Measurements from ENCODE around the gene CDH4.

Gene CDH4

DNA sequence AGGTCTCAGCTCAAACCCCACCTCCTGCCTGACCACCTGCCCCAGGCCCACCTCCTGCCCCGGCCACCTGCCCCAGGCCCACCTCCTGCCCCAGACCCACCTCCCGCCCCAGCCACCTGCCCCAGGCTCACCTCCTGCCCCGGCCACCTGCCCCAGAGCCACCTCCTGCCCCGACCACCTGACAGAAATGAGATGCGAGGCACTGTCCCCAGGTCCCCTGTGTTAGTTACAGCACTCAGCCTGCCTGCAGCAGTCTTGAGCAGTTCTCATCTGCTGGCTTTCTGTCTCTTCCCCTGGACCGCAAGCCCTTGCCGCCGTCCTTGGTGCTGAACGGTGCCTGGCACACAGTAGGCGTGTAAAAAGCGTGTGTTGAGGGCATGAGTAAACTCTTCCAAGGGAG is 79.5 kb downstream of the CDH4 start:
- DNase-seq, result no peak

DNA sequence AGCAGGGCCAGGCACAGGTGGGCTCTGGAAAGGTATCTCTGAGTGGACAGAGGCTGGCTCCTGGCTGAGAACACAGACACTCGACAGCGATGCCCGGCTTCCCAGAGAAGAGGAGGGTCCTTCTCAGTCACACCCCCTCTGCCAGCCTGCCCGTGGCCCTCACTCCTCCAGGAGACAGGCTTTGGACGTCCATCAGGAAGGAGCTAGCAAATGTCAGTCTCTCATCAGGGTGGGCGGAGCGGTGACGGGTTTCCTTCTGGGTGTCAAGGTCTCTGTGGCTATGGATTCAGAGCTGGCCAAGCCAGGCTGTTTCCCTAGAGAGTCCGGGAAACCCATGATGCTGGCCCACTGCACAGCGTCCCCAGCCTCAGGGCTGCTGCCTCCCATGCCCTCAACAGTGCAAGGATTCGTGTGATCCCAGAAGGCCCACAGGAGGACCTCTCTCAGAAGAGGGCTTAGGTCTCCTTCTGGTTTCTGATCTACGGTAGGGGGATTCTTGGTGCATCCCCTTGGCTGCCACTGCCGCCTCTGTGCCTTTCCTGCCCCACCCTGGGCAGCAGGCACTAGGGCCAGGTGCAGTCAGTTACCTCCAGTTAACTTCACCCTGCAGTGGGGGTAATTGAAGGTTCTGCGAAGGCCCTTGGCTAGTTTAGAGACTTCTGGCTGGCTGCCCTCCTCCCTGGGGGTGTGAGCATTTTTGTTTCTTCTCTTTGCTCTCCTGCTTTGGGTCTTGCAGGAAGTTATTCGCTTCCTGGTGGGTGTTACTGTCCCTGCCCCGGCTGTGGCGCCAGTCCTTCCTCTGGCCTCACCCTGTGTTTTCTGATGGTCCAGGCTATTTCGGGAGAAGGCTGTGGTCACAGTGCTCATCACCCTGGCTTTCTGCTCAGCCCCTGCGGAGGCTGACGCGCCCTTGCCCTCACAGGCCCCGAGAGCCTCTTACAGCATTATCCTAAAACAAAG is 80.2 kb downstream of the CDH4 start:
- DNase-seq, result no peak

DNA sequence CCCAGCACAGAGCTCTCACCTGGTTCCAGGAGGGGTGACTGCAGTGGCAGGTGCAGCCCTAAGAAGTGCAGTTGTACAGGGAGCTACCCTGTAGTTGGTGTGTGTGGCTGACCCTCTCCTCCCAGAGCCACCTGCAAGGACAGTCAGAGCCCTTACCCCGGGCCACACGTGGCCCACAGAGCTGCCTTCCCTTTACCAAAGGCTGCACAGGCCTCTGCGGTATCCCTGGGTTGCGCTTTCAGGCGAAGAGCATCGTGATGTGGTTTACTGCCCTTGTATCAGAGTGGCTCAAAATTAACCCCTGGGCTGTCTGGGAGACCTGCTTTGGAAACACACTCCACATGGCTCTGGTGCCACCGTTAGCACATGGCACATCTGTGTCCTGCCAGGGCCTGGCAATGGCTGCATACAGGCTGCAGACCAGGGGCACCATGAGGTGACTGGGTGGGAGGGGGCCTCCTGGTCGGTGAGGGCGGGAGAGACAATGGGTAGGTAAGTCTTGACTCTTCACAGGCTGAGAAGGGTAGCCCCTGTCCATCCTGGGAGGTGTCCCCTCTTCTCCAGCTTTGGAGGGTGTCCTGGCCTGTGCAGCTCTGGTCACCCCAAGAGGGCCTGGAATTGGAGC is 81.5 kb downstream of the CDH4 start:
- DNase-seq, result no peak

DNA sequence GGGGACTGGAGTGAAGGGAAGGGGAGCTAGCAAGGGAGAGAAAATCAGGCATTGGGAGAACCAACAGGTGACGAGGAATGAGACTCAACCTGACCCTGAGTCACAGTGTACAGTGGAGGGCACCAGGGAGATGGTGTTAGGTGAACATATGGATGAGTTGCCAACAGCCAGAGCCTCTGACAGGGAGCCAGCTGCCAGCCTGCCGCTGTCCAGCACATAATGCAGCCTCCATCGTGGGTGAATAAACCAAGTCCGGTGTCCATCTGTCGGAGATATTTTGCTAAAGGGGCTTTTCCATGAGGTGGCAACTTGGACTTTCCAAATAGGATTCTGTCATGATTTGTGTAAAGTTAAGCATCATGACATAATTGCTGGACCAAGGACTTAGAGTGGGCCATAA is 88.1 kb downstream of the CDH4 start:
- no peak for DNase-seq

DNA sequence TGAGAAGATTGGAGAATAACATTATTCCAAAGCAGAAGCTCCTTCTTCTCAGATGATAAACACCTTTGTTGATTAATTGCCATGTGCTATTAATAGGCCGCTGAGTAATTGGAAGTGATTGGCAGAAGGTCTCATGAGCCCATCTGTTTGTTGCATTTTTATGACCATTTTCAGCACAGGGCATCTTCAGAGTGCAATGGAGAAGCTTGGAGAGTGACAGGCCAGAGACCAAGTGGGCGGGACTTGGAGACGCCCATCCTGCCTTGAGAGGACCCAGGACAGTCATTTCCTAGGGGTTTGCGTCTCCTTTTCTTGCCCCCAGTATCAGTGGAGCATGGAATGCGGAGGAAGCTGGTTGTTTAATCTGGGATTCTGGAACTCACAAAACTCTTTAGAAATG is 89.5 kb downstream of the CDH4 start:
- DNase-seq, result no peak

DNA sequence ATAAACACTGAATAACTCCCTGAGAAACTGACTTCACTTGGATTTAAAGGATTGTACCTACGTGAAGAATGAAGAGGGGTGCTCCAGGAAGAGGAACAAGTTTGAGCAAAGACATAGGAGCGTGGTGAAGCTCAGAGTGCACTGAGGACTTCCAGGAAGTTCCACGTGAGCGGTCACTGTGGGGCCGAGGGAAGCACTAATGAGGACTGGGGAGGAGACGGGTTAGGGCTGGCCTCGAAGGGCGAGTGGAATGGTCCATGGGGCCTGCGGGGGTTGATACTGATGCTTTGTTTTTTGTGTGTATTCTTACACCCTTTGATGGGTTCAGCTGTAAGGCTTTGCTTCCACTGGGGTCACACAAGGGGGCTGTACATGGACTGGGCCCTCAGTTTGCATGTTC is 91.9 kb downstream of the CDH4 start:
- no peak for DNase-seq

DNA sequence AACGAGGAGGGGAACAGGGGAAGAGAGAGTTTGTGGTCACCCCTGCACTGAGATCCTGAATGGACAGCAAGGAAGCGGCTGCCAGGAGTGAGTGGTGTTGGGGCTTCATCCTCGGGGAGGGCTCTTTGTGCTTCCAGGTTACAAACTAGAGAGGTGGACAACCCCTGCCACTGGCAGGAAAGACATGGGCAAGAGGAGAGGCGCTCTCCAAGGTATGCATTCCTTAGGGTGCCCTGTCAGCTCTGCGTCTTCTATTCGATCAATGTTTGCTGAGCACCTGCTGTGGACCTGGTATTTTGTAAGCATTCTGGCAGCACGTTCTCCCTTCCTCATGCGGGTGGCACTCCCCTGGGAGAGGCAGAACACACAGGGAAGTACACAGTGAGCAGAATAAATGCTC is 93.6 kb downstream of the CDH4 start:
- no peak for DNase-seq

DNA sequence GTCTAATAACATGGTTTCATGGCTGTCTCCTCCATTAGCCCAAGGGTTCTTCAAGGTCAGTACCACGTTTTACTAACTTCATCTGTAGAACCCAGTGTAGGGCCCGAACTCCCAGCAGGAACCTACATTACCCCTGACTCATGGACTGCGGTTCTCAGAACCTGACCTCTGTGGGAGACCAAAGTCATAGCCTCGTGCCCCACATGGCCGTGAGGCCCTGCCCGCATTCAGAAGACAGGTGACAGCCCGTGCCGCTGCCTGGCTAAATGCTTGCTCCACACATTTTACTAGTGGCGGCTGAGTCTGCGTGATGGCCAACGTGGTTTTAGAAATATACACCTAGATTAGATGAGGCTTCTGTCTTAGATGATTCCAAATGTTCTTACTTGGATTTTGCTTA is 94.9 kb downstream of the CDH4 start:
- no peak for DNase-seq

DNA sequence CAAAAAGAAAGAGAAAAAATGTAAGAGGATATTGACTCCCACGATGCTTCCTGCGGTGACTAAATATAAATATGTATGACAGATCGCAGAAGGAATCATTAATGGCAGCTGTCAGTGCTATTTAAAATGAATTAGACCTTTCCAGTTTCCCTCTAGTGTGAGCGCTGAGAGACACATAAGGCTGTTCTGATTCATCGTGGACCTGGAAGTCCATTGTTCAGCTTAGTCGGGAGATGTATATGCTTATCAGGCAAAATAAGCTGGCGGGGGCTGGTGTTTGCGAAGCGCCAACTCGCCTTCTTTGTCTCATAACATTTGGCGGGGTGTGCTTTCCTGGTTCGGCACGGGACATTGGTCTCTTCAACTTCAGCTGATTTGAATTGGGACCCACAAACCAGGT is 95.4 kb downstream of the CDH4 start:
- no peak for DNase-seq

DNA sequence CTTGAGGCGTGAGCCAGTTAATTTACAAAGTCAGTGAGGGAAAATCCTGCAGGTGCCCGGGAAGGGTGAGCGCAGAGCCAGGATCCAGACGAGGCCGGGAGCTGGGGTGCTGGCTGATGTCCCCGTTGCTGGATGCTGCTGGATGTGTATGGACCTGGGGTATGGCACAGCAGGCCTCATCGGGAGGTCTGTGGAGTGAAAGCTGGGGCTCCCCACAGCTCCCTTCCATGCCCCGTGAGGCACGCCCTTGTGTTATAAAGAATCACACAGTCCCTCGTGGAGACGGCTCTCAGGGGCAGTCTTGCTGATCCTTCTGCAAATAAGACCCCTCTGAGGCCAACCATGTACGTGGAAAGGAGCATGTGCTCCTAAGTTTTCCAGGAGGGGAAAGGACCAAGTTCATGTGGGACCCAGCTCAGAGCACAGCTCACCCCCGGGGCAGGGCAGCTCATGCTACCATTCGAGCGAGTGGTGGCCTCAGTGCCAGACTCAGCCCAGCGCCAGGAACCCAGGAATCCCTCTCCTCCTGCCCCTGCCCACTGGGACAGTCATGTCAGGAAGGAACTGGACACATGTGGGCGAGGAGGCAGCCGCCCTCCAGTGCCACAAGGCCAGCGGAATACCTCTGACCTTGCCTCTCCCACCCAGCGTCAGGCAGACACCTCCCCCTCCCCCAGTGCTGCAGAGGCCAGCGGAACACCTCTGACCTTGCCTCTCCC is 97.5 kb downstream of the CDH4 start:
- DNase-seq, result no peak

DNA sequence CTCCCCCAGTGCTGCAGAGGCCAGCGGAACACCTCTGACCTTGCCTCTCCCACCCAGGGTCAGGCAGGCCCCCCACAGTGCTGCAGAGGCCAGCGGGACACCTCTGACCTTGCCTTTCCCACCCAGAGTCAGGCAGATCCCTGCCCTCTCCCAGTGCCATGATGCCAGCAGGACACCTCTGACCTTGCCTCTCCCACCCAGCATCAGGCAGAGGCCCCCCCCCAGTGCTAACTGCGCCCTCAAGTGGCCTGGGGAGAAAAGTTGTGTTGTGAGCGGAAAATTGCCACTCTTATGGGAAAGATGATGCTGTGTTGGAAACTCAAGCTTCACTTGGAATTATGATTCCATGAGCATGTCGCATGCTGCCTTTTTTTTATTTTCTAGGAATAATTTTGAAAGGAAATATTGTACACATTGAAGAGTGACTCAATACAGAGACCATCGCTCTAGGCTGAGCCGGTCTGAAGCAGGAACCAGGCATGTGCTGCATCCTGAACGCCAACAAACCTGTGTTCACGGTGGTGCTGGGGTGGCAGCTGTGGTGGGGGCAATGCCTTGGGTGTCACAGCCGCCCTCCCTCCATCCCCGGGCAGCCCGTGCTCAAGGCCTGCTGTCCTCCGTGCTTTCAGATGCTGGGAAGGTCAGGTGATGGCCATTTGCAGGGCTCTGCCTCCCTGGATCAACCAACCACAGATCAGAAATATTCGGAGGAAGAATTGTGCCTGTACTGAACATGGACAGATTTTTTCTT is 98.6 kb downstream of the CDH4 start:
- no peak for DNase-seq

DNA sequence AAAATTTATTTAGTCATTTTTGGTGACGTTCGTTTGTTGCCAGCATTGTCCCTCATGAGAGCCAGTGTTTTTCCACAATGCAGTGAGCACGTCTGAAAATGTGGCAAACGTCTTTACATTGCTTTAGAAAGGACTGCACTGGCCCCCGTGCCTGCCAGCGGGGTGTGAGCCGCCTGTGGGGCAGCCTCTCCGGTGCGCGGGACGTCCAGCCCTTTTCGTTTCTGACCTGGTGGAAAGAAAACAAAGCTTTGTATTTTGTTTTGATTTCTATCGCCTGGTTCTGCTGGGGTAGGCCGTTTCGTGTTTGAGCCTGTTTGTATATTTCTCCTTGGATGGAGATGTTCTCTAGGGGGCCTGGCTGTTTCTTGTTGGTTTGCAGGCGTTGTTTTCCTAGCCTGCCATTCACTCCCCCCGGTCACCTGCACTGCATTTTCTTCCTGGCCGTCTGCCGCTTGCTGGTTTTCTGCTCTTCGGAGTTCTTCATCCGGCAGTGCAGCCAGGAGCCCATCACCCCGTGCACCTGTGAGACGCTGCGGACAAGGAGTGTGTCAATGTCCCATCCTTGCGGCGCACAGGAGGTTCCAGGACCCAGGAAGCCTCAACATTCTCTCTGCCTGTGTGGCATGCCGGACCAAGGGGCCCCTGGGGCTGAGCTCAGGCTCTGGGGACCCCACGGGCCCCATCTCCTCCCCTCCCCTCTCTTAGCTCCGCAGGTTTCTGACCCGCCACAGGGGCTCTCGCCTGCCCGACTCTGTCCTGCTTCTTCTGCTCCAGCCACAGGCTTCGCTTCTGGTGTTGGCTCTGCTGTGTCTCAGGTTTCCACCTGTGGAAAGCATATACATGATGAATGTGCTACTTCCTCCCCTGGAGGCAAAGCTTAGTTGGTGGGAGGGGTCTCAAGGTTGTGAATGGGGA is 100.5 kb downstream of the CDH4 start:
- DNase-seq, result no peak

DNA sequence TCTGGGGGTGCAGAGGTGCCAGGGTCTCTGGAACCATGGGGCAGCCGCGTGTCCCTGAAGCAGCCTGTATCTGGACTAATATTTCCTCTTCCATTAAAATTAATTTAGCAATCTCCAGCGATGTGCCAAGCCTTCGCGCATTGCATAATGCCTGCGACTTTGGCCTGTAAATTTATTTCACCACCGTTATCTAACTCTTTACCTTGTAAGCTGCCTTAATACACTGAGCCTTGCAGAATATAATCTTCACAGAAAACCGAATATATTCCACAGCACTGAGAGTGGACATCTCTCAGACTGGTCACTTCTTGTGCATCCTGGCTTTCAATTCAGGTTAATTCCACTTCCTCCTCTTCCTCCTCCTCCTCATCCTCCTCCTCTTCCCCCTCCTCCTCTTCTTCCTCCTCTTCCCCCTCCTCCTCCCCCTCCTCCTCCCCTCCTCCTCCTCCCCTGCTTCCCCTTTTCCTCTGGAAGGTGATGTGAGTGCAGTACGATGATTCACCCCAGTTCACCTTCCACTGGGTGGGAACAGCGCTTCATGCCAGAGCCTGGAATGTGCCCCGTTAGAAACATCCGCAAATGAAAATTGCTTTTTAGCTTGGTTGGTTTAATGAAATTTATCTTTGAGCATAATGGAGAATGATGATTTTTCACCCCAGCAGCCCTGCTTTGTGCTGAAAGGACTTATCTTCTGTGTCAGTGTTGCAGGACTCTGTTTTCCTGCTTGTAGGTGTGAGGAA is 101.4 kb downstream of the CDH4 start:
- peak; percentile 55 for DNase-seq

DNA sequence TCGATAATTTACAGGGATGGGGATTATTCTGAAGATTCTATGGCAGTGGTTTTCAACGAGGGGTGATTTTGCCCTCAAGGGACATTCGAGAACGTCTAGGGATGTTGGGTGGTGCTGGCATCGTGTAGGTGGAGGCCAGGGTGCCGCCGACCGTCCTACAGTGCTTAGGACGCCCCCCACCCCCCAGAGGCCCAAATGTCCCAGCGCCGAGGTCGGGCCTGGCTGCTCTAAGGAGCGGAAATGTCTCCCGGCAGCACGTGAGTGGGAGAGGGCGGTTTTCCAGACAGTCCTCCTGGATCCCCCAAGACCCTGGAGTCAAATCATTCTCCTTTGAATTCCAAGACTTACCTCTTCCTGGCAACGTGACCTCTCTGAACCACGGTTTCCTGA is 101.9 kb downstream of the CDH4 start:
- no peak for DNase-seq

DNA sequence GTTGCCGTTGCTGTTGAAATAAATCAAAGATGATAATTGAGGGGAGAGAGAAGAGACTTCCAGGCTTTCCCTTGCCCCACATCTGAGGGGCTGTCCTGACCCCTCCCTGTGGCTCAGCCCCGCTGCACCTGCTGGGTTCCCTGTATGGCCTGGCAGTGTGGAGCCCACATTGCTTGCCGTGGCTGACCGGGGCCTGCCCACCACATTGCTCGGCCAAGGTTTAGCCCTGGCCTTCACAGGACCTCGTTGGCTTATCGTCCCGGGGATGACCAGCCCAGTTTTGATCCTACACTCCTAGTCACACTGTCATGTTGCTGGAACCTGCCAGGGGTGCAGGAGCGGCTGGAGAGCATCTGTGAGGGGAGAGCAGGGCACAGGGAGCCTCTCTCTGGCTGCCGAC is 102.4 kb downstream of the CDH4 start:
- no peak for DNase-seq

DNA sequence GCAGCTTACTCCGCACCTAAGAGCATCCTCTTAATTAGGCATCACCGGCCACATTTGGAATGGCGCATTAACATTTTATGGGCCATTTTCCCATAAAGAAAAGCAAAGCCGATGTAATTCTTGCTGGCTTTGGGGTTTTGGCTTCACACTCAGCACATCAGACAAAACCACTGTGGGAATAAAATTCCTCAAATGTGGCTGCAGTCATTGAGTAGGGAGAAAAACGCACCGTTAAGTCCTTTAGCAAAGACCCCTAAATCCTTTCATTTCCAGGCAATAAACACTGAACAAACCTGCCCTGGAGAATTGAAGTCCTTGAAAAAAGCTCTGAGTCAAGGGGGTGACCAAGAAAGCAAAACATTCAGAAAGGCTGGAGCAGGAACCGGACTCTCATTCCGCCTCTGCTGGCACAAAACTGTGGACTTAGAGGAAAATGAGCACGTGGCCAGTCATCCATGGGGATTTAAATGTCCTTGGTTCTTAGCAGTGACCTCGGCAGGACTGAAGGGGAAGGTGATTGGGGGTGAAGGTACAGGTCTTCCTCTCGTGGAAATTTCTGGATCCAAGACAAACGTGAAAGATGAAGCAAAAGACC is 102.9 kb downstream of the CDH4 start:
- DNase-seq, result no peak

DNA sequence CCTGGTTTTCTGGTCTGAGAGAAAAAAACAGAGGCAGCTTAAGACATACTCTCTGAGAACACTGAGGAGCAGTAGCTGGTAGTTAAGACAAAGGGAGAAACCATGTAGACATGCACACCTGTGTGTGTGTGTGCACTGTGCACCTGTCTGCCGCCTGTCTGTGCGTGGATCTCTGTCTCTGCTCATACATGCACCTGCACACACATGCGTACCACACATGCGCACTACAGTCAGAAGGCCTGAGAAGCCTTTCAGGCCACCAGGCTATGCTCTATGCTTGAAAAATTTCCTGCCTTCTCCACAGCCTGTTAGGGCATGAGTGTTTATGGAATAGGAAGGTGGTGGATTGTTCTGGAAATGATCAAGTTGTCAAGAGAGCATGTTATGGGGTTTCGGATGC is 103.5 kb downstream of the CDH4 start:
- no peak for DNase-seq

DNA sequence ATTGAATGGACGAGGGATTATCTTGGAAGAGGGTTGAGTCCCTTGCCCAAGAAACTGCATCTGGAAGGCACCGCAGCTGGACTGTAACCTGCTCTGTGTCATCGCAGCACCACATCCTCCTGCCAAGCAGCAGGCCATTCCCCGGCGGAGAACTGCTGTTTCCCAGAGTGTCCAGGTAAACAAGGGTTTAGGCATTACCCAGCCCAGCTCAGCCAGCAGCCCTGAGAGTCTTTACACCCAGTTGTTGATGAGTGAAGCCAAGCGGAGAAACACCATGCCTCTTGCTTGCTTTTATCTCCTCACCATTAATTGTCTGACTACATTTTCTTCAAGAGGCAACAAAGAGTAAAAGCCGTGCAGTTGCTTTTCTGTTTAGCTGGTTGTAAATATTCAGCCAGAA is 104.1 kb downstream of the CDH4 start:
- DNase-seq, result no peak

DNA sequence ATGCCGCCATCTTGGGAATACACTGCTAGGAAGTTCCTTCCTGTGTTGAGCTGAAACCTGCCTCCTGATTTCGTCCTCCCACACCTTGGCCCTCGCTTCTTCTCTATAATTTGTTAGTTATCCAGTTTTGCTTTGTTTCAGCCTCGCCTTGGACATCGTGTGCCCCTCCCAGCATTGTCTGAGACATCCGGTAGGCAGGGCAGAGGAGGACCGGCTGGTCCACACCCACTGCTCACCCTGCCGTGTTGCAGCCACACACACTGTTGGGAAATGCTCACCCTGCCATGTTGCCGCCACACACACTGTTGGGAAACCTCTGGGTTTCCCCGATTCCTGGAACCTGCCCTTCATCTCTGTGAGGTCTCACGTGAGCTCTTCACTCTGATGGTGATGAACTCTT is 105.1 kb downstream of the CDH4 start:
- no peak for DNase-seq

DNA sequence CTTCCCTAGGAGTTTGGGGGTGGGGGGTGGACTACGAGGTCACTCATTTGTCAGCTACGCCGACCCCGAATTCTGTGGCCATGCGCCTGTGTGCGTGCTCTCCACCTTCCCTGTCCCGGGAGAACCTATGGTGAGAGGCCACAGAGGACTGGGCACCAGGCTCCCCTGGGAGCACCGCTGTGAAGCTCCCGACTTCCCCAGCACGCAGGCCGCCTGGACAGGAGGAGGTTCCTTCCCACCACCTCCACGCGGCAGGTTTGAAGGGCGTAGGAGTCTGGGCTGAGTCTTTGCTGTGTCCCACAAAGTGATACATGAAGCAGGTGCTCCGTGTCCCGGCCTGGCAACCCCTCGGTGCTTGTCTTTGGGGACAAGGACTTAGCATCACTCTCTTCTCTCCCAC is 107.2 kb downstream of the CDH4 start:
- DNase-seq, result no peak

DNA sequence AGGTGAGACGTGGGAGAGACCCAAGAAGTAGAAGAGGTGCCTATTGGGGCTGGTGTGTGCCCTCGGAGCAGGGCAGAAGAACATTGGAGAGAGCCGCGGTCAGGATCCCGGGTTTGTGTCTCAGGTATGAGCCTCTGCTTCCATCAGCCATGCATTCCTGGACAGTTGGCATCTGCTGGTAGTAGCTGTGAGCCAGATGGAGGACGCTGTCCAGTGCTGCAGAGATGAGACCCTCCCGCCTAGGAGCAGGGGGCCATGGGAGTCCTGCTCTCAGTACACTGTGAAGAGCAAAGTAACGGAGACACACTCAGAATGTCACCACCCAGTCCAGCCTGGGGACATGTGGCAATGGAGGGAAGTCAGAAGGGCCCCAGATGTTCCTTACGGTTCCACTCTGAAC is 108.2 kb downstream of the CDH4 start:
- no peak for DNase-seq
